Measurements from ENCODE around the gene GRK5.

GRCh38 chr10:119189811-119190282 is 17.5 kb upstream of the GRK5 start:
- TF ChIP-seq EZH2 (IDR thresholded peaks at IDR 0.05; ENCODE audit: insufficient read depth, poor library complexity, severe bottlenecking) (no peak), EZH2phosphoT487 (IDR thresholded peaks at IDR 0.05; ENCODE audit: insufficient read depth, low read depth) (no peak)
